Left ventricle myocardium inferior (tissue), 1 donor: ENCODE measurements around the gene PRKCQ. TPM values are rescaled to one million over a fixed set of nuclear protein-coding genes. Genes with fewer than 3 reads are reported as not detected.

ENCODE experiments used
- DNase-seq: peaks from one replicate; pipeline ENCODE4 v3.0.0-alpha.2; 2020
- H3K27ac ChIP-seq: fragments of 200-600 bp; replicated peaks from 2 replicates; pipeline ENCODE4 v1.8.0; 2021
- H3K27me3 ChIP-seq: fragments of 200-600 bp; 2 replicates; pipeline ENCODE4 v1.8.0; 2021; ENCODE audit warnings: low read depth
- H3K36me3 ChIP-seq: fragments of 200-600 bp; 2 replicates; pipeline ENCODE4 v1.8.0; 2021
- H3K4me1 ChIP-seq: fragments of 200-600 bp; 2 replicates; pipeline ENCODE4 v1.8.0; 2021
- H3K4me3 ChIP-seq: fragments of 200-600 bp; 2 replicates; pipeline ENCODE4 v1.8.0; 2021; ENCODE audit warnings: mild to moderate bottlenecking, moderate library complexity
- H3K9me3 ChIP-seq: fragments of 200-600 bp; replicated peaks from 2 replicates; pipeline ENCODE4 v1.8.0; 2021
- intact Hi-C: fragments of 100-400 bp; cut with micrococcal nuclease; formaldehyde crosslinking; loops from one replicate; pipeline ENCODE4 v1.11.0; 2022
- total RNA-seq: library from RNA; stranded (reverse); fragmentation: NEBNext Ultra II Directional; extraction: Animal tissue kit (Norgen Biotek cat#: 25700); gene quantifications from one replicate; pipeline ENCODE4 v1.2.1, GENCODE V29; 2021
- TF ChIP-seq, protein P1 (sequence below): fragments of 200-600 bp; IDR thresholded peaks from 2 replicates; pipeline ENCODE4 v1.8.0; 2021; ENCODE audit warnings: antibody characterized with exemption, mild to moderate bottlenecking, borderline replicate concordance
- donor health status: DM: no; HTN: yes; CAD: no; lungs with severe emphysema.

The PRKCQ gene
- total RNA-seq, 1 donor from 2014 or later = 0.16 TPM

DNA sequence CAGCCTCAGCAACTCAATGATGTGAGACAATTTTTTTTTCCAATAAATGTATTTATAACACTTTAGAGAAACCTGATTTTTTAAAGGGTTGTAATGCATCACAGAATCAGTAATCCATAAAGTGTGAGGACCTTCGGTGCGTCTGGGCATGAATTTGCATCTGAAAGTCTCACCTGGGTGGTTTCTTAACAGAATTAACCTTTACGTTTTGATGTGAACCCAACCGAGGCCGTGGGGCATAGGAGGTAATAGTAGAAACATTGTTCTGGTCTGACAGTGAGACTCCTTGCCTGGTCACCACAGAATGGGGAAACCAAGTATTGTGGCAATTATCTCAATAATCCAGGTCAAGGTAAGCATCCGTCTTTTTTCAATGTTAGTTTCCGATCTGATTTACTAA is 114.6 kb downstream of the PRKCQ start:
- Histone ChIP-seq H3K27me3 (peaks cover 67% of the 10 kb centered on the region), H3K4me3 (no peak overlapping the region), H3K4me1 (no peaks in the 10 kb centered on the region), H3K27ac (no peak overlapping the region), H3K9me3 (no peaks in the 10 kb centered on the region), H3K36me3 (no peaks in the 10 kb centered on the region)
- TF ChIP-seq, protein P1, sequence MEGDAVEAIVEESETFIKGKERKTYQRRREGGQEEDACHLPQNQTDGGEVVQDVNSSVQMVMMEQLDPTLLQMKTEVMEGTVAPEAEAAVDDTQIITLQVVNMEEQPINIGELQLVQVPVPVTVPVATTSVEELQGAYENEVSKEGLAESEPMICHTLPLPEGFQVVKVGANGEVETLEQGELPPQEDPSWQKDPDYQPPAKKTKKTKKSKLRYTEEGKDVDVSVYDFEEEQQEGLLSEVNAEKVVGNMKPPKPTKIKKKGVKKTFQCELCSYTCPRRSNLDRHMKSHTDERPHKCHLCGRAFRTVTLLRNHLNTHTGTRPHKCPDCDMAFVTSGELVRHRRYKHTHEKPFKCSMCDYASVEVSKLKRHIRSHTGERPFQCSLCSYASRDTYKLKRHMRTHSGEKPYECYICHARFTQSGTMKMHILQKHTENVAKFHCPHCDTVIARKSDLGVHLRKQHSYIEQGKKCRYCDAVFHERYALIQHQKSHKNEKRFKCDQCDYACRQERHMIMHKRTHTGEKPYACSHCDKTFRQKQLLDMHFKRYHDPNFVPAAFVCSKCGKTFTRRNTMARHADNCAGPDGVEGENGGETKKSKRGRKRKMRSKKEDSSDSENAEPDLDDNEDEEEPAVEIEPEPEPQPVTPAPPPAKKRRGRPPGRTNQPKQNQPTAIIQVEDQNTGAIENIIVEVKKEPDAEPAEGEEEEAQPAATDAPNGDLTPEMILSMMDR = no peak
- no peak for DNase-seq
- intact Hi-C loops = no loop called here

DNA sequence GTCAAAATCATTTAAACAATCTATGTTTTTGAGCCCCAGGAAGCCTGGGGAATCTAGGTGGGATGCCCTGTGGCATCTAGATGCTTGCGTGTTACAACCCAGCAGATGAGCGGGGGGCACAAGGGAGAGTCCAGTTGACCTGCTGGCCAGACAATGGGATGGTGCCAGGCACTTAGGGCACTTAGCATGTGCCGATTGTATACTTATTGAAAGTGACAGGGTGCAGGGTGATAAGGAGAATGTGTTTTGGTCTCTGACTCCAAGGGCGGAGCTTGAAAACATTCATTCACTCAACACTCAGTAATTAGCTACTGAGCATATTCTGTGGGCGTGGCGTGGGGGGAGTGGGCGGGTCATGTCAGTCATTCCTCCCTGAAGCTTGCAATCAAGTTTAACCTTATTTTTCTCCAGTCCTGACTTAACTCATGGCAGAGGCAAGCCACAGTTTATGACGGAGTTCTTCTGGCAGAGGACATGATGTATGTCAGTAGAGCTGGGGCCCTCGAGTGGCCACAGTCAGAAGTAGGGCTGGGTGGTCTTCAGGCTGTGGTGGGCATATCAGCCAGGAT is 115.1 kb downstream of the PRKCQ start:
- Histone ChIP-seq H3K36me3 (no peaks in the 10 kb centered on the region), H3K4me1 (no peaks in the 10 kb centered on the region), H3K4me3 (no peak overlapping the region), H3K27ac (no peak overlapping the region), H3K27me3 (peaks cover 62% of the 10 kb centered on the region), H3K9me3 (no peaks in the 10 kb centered on the region)
- DNase-seq = no peak
- TF ChIP-seq, protein P1 = no peak
- intact Hi-C loops = no loop called here

DNA sequence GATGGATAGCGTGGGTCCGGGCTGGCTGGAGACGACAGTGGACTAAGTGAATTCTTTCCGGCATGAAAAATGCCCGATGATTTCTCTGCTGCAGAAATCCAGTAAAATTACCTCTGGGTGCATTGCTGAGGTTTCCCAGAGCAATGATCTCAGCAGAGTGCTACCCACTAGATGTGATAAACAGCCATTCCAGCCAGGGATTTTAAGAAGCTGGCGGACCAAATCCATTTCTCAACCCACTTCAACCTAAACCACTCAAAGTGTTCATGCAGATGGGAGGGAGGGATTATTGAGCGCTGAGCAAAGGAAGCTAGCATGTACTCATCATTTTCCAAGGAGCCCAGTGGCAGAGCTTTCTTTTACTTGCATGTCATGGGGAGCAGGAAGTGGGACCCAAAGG is 116.7 kb downstream of the PRKCQ start:
- Histone ChIP-seq H3K27ac (no peak overlapping the region), H3K4me3 (no peak overlapping the region), H3K9me3 (peaks cover 12% of the 10 kb centered on the region), H3K4me1 (no peaks in the 10 kb centered on the region), H3K27me3 (peaks cover 46% of the 10 kb centered on the region), H3K36me3 (no peaks in the 10 kb centered on the region)
- TF ChIP-seq, protein P1 = no peak
- no peak for DNase-seq
- intact Hi-C loops = no loop called here

DNA sequence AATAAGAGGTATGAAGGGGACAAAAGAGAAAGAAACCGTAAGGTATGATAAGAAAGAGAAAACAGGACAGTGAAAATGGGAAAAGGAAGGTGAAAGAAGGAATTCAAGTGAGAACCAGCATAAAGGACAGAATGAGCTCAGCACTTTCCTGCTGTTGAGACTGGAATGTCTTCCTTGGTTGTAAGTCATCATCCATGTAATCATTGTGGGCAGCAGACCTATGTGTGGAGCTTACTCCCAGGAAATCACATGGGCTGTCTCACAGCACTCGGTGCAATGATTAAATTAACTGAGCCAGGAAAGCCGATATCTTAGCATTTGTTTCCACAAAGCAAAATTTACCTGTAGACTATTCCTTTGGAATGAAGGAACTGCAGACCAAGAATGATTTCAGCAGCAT is 118.1 kb downstream of the PRKCQ start:
- Histone ChIP-seq H3K27me3 (peaks cover 36% of the 10 kb centered on the region), H3K27ac (no peak overlapping the region), H3K4me3 (no peak overlapping the region), H3K4me1 (no peaks in the 10 kb centered on the region), H3K36me3 (no peaks in the 10 kb centered on the region), H3K9me3 (peaks cover 24% of the 10 kb centered on the region)
- no peak for DNase-seq
- TF ChIP-seq, protein P1 = no peak
- intact Hi-C loops = no loop called here

DNA sequence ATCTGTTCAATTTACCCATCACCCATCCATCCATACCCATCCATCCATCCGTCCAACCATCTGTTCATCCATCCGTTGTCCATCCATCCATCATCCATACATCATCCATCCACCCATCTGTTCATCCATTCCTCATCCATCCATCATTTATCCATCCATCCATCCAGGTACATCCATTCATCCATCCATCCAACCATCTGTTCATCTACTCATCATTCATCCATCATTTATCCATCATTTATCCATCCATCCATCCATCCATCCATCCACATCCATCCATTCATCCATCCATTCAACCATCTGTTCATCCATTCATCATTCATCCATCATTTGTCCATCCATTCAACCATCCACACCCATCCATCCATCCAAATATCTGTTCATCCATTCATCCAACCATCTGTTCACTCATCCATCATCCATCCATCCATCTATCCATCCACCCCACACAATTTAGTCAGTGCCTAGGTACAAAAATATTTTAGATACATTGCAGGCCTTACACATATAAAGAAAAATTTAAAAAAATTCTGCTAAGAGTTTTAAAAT is 119.1 kb downstream of the PRKCQ start:
- no peak overlapping the region for H3K4me3 ChIP-seq
- TF ChIP-seq, protein P1 = no peak
- intact Hi-C loops = no loop called here
- peaks cover 26% of the 10 kb centered on the region for H3K27me3 ChIP-seq
- no peaks in the 10 kb centered on the region for H3K36me3 ChIP-seq
- H3K27ac ChIP-seq = no peak overlapping the region
- no peaks in the 10 kb centered on the region for H3K4me1 ChIP-seq
- DNase-seq = no peak
- peaks cover 25% of the 10 kb centered on the region for H3K9me3 ChIP-seq
